ENCODE results near the gene ZNRF3.
"Not testable (repeated sequence)": the region's sequence is repeated elsewhere in the genome, so short reads cannot be mapped to it uniquely, and the experiment has no call there.

The ZNRF3 gene

DNA sequence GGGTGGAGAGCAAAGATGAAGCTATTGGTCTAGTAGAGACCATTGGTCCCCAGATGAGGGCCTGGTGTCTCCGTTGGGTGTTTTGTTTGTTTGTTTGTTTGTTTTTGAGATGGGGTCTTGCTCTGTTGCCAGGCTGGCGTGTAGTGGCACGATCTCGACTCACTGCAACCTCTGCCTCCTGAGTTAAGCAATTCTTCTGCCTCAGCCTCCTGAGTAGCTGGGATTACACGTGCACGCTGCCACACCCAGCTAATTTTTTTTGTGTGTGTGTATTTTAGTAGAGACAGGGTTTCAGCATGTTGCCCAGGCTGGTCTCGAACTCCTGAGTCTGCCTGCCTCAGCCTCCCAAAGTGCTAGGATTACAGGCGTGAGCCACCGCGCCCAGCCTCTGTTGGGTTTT, 25.4 kb downstream of the ZNRF3 start:
- DNase-seq, result not testable (repeated sequence)

DNA sequence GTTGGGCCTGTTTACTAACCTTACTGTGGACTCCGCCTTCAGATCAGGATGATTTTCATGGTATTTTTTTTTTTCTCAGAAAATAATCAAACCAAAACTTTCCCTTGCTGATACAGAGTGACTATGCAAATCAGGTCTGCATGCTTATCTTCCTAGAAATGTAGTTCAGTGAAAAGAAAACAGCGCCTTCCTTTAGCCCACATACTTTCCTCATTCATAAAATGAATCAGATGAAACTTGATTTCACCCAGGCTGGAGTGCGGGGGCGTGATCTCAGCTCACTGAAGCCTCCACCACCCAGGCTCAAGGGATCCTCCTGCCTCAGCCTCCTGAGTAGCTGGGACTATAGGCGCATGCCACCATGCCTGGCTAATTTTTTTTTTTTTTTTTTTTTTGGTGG, 26.0 kb downstream of the ZNRF3 start:
- DNase-seq, result peak in 2 of 5 experiments; percentile 24 to 70

DNA sequence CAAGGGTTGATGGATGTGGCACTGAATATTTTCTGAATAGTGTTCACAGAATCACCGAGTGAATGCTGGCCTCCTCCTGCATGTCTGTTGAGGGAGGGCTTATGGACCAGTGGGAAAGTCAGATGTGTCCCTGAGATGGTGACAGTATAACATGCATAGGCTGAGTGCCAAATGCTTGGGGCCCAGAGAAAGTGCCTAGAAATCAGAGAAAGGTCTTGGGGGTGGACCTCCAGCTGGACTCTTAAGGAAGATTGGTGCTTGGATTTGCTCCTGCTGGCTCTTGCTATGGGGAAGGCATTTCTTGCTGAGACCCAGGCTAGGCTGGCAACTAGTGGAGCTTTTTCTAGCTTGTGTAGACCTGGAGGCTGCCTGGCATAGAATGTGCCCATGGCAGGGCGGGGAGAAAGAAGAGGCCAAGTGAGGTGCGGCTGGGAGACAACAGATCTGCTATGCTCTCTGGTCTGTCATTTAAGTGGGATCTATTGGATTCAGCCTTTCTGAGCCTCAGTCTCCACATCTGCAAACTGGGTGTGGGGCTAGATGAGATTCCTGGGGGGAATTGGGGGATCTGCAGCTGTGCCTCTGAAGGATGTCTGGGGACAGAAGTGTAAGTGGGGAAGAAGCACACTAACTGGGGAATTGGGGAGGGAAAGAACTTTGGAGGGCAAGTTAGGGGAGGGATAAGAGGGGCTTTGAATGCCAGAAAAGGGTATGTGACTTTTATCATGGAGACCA, 27.4 kb downstream of the ZNRF3 start:
- DNase-seq, result no peak

DNA sequence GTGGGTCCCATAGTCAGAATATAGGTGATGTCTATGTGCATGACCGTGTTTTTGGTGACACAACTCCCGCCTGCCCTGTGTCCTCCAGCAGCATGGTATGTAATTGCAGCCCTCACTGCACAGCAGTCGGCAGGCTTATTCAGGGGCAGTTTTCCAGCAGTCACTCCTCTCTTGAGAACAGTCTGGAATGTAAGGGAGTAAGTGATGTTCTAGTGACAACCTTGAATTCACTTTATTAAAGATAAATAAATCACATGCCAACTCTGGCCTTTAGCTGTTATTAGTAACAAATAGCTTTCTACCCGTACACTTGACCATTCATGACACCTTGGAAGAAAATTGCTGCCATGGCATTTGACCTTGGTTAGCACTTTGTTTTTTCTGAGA, 27.9 kb downstream of the ZNRF3 start:
- DNase-seq, result no peak

DNA sequence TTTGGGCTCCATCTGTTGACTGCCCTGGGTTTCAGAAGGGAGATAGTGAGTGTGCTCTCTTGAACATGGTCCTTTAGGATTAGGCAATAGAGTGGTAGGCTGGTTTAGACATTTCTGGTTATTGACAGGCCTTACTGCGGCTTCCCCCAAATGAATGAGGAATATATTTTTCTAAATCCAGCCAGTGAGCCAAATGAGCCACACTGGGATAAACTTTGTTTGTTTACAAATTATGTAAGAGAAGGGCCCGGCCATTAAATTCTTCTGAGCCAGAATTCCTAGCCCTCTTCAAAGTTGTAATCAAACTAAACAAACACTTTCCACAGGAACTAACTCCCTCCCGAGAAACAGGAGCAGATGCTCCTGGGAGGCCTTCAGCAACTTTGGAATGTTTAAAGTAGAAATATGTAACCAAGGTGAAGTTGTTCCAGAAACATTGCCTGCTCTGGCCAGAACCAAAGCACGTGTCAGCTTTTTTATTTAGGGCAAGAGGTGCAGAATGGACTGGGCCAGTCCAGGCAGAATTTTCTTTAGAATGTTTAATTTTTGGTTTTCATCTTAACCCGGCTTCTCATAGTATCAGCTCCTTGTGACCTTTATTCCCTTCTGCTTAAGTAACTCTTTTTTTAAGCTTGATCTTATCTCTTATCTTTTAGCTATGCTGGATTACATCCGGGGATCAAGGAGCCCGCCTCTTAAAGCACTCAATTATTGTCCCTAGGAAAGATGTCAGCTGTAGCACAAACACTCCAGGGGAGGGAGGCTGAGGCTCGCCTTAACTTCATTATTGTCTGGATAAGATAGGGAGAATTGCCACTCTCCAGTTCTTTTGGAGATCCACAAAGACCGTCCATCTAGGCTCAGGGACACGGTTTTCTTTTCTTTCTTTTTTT, 28.7 kb downstream of the ZNRF3 start:
- DNase-seq, result no peak

DNA sequence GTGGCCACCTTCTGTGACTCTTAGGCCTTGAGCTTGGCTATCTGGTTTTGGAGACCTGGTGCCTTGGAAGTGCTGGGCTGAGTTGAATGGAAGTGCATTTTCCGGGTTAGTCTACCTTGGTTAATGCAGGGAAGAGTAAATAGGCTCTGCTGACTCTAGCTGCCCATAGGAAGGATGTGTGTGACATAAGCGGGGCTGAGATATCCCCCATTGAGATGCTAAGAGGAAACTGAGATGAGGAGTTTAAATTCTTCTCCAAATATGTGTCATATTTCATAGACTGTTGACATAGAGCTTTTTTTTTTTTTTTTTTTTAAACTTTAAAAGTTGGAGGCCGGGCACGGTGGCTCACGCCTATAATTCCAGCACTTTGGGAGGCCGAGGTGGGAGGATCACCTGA, 30.8 kb downstream of the ZNRF3 start:
- no peak for DNase-seq

DNA sequence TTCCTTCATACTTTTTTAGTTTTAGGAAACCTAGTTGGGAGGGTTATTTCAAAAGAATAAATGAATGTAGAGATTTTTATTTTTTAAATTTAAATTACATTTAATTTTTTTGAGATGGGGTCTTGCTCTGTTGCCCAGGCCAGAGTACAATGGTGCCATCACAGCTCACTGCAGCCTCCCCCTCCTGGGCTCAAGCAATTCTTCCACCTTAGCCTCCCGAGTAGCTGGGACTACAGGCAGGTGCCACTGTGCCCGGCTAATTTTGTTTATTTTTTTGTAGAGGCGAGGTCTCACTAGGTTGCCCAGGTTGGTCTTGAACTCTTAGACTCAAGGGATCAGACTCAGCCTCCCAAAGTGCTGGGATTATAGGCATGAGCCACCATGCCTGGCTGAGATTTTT, 32.6 kb downstream of the ZNRF3 start:
- DNase-seq, result no peak

DNA sequence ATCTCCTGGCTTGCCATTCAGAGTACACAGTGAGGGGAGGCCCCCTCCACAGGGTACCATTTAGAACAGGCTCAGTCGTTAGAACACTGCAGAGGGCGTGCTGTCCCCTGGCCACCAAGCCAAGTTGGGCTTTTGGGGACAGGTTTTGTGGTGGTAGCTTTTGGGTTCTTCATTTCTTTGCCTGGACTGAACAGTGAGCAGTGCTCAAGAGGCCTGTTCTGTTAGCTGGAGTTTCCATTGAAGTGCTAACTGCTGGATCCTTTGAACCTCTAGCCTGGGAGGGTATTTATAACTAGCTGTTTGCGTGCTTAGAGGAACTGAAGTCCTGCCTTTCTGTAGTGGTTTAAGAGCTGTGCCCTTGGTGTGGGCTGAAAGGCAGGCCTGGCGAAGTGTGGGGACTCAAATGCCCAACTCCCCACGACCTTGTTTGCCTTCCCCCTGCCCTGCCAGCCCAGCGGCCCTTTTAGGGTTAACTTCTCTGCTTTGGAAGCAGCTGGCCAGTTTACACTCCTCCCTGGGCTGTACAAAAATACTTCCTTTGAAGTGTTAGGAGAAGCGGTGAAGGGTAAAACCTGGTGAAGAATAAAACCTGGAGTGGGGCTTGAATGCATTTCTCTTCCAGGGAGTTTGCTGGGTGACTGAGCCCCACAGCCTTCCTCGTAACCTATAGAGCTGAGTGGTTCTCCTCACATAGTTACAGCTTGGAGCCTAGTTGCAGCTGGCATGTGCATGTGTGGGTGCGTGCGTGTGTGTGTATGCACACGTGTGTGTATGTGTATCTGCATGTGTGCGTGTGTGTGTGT, 34.6 kb downstream of the ZNRF3 start:
- DNase-seq, result no peak

DNA sequence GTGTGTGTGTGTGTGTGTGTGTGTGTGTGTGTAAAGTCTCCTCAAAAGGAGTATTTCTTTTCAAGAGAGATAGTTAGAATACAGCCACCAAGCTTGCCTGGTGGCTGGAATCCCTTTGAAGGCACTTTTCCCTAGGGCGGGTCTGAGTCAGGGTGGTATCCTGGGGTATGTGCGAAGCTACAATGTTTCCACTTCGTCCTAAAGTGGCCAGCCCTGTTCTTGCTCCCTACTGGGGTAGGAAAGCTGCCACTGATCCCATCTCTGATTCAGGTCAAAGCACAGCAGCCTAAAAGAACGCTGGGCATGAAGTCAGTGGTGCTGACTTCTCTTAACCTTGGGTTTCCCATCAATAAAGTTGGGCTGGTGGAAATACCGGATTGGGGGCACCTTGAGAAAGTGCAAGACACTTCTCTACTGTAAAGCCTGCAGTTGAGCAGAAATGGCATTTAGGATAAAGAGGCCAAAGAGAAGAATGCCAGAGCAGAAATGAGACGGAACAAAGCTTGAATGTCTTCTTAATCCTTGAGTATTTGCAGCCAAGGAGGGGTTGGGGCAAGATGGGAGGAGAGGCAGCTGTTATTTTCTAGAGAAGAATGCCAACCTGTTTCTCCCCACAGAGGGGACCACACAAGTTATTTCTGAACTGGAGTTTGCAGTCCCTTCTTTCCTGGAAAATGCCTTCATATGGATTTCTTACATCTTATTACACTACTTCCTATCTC, 35.3 kb downstream of the ZNRF3 start:
- no peak for DNase-seq

DNA sequence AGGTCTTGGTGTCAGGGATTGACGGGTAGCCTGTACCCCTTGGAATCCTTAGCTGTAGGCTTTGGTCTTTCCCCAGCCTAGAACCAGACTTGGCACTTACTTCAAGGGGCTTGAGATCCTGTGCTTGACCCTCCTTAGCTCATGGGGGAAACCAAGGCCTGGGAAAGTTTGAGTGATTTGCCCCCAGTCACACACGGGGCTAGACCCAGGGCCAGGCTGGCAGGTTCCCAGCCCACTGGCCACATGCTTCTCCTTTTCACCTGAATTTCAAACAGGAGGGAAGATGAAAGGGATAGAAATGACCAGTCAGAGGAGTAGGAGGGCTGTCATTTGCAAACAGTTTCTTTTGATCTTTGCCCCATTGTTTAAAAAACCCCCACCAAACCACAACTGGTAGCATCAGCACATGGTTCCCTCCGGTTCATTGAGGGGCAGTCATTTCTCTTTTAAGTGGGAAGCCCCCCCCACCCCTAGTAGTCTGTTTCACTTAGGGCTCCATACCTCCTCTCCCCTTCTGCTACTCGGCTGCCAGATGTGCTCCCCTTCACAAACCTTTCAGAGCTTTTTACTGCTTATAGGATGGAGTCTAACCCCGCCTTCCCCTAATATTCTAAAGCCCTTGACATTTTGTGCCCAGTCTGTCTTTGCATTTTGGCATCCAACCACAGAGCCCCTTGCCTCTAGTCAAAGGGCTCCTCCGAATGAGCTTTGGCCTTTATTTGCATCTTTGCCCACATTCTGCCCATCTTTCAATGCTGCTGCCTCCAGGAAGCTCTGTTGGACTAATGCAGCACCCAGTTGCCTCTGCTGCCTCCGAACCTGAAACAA, 37.6 kb downstream of the ZNRF3 start:
- DNase-seq, result no peak

DNA sequence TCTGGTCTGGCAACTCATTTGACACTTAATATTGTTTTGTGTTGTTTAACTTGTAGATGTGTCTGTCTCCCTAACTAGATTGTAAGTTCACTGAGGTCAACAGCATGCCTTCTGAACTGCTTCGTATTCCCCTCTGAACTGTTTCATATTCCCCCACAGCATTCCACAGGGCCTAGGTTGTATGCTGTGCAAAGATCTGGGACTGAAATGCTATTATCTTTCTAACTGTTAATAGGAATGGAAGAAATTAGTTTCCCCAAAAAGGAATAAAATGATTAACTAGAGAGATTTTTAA, 38.2 kb downstream of the ZNRF3 start:
- DNase-seq, result no peak

DNA sequence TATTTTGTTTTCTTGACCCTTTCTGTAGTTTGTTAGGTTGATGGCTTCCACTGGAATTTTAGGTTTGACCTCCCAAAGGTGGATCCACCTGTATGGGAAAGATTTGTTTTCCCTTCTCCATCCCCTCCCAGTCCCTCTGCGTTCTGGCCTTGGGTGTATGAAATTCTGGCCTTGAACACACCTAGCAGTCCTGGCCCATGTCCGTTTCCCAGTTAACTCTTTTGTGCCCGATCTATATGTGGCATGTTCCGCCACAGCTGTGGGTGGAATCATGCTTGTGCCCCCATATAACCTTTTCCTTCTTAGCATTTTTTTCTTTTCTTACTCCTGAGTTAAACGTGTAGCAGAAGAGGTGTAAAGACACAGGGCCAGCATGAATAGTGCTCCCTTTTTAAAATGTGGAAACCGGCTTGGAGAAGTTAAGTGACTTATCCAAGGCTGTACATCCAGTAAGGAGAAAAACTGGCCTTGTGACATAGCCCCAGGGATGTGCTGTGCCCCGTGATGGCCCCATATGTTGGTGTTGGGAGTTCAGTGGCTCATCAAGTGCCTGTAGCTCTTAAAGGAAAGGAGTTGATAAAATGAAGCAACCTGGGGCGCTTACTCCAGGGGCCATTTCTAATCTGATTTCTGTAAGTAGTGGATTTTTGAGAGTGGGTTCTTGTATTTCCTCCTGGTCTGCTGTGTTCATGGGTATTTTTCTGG, 39.3 kb downstream of the ZNRF3 start:
- DNase-seq, result no peak

DNA sequence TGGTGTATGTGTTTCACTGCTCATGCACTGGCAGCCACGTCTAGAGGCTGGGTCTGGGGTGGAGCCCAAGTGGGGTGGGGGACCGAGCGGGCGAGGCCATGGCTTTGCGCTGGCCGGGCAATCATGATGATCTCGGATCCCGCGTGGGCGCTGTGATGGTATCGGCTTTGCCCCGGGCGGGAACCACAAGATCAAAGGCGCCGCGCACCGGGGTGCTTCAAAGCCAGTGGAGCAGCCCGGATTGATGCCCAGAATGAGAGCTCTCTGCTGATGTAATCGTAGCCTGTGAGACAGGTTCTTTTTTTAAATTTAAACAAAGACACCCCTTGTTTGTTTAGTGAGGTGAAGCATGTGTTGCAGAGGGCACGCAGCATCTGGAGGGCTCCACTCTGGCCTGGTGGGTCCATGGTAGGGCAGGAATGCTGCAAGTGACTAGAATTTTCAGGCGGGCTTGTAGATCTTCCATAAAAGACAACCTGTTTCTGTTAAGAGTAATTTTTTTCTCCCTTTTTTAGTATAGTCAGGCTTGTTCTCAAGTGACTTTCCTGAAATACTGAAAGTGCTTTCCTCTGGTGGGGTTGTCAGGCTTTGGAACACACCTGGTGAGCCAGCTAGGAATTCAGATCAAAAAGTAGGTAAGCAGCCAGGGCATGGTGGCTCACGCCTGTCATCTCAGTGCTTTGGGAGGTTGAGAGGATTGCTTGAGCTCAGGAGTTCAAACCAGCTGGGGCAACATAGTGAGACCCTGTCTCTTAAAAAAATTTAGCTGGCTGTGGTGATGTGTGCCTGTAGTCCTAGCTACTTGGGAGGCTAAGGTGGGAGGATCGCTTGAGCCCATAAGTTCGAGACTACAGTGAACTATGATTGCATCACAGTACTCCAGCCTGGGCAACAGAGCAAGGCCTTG, 40.7 kb downstream of the ZNRF3 start:
- no peak for DNase-seq

DNA sequence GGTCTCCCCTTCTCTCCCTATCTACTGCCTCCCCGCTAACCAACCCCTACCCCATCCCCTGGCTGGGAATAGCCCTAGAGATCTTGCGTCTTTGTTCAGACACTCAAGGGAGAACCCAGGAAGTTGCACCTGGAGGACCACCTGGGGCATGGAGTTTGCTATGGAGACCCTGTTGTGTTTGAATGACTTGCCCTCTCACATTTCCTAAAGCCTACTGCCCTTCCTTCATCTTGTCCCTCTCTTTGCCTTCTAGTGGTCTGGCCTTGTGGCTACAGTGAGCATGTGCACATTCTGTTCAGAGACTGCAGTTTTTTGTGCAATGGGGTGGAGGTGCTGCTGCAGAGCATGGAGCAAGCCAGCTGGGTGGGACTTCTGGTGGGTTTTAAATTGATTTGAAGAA, 42.5 kb downstream of the ZNRF3 start:
- no peak for DNase-seq

DNA sequence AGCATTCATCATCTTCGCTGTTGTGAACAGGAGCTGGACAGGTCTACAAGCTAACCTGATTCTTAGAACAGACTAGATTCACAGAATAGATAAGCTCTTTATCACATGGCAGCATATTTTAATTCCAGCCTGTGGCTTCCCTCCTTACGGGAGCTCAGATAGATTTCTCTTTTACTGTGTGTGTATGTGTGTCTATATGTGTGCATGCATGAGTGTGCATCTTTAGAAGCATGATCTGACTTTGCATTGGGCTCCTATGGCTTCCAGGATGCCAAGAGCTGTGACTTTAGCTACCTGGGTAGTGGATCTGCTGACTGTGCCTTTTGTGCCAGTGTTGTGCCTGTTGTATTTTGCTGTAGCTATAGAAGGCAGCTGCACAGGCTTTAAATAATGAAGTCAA, 44.3 kb downstream of the ZNRF3 start:
- no peak for DNase-seq

DNA sequence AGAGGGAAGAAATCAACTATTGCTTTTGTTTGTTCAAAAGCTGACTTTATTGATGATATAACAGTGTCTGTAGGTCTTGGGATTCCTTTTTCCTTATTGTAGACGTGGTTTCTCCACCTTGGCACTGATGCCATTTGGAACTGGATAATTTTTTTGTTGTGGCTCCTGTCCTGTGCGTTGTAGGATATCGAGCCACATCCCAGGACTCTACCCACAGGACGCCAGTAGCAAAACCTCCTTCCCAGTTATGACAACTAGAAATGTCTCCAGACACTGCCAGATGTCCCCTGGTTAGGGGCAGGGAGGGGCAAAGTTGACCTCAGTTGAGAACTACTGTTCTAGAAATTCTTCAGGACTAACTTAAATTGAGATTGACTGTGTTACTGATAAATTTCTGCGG, 45.8 kb downstream of the ZNRF3 start:
- no peak for DNase-seq

DNA sequence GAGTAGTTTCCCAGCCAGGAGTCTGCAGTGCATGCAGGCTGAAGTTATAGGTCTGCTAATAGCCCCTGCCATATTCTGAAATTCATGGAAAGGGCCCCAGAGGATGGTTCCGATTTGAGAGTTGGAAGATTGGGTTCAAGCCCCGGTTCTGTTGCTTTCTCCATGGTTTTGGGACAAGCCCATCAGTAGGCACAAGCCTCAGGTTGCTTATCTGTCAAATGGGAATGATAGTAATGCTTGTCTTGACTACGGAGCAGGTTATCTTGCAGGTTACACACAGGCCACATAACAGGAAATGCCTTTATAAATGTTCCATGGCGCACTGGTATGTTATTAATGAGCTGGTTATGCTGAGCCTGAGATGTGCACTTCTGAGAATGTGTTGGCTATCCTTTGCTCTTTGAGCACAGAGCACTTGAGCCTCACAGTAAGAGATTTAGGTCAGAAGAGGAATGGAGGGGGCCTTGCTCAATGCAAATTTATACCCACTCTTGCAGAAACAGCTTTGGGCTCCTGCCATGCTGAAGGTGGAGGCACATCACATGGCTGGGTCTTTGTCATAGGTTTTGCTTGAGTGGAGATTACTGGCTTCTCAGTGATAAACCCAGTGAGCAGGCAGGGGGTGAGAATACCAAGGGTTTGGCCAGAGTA, 47.1 kb downstream of the ZNRF3 start:
- no peak for DNase-seq

DNA sequence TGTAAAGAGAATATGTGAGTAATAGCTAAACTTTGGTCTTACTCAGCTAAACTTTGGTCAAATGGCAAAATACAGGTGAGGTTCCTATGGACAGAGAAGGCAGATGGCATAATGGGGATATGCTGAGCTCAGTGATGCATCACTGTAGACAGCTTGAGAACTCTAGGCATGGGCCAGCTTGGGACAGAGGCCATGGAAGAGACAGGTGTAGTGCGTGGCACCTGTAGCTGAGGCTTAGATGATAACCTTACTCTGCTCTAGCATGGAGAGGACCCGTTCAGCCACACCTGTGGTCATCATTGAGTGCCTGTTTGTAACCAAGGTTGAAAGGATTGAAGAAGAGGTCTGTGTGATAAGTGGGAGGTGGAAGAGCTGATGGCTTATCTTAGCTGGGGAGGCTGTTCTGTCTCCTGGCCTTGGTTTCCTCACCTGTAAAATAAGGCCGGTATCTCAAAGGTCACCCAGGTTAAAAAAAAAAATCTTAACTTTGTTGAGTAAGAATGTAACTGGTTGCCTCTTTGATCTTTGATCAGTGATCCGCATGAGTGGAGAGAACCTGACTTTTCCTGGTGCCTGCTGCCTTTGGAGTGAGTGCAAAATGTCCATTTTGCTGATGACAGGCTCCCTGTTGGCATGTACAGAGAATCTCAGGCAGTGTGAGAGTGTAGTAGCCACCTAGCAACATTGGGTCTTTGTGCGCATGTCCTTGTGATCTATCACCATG, 48.6 kb downstream of the ZNRF3 start:
- DNase-seq, result no peak

DNA sequence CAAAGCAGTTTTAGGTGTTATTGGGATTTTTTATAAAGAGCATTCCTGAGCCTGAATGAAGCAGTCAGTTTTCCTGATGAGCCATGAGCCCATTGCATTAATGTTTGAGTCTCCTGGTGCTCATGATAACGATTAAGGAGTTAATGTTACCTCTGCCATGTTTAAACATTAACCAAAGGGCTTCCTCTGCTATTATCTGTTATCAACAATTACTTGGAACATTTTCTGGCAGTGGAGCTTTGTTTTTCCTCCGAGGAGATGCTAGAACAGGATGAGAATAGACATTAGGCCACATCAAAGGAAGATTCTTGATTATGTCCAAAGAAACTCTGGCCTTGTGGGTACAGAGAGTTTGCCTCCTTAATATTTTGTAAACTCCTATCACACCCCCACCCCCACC, 49.9 kb downstream of the ZNRF3 start:
- DNase-seq, result no peak

Measured in T-helper 2 cell (primary cell).